Heart right ventricle (tissue), 16 donors: ENCODE measurements around the gene ASB18. TPM values are rescaled to one million over a fixed set of nuclear protein-coding genes. Genes with fewer than 3 reads are reported as not detected.

Experiments used
- ATAC-seq, 8 donors: fragments of 200-7000 bp; cut with Tn5 transposase; one replicate each; pipeline ENCODE4 v1.9.1; 2020; ENCODE audit warnings: mild to moderate bottlenecking in 8 of 8, moderate library complexity in 8 of 8, moderate number of reproducible peaks in 1 of 8
- DNase-seq, 2 donors: peaks; one replicate each; pipeline ENCODE4 v3.0.0-alpha.2; 2020
- H3K27ac ChIP-seq, 10 donors: fragments of 200-600 bp; sonication (generic) in 2 of 10; one replicate each; pipeline versions ENCODE4 v1.5.0 to v1.8.0; 2020 to 2022; ENCODE audit warnings: mild to moderate bottlenecking in 3 of 10
- H3K27me3 ChIP-seq, 7 donors: fragments of 200-600 bp; one replicate each; pipeline ENCODE4 v1.8.0; 2021 to 2022; ENCODE audit warnings: mild to moderate bottlenecking in 2 of 7
- H3K36me3 ChIP-seq, 9 donors: fragments of 200-600 bp; sonication (generic) in 1 of 9; one replicate each; pipeline versions ENCODE4 v1.5.0 to v1.8.0; 2020 to 2022; ENCODE audit warnings: mild to moderate bottlenecking in 2 of 9
- H3K4me1 ChIP-seq, 9 donors: fragments of 200-600 bp; sonication (generic) in 1 of 9; one replicate each; pipeline versions ENCODE4 v1.5.0 to v1.8.0; 2020 to 2022; ENCODE audit warnings: mild to moderate bottlenecking in 4 of 9
- H3K4me3 ChIP-seq, 10 donors: fragments of 200-600 bp; sonication (generic) in 2 of 10; one replicate each; pipeline versions ENCODE4 v1.5.0 to v1.8.0; 2020 to 2022; ENCODE audit warnings: mild to moderate bottlenecking in 7 of 10, moderate library complexity in 2 of 10
- H3K9me3 ChIP-seq, 11 donors: fragments of 200-600 bp in 10 of 11; sonication (generic) in 2 of 11; one replicate each; pipeline versions ENCODE4 v1.5.0 to v1.8.0; 2013 to 2022; ENCODE audit warnings: mild to moderate bottlenecking in 2 of 11, control low read depth in 1 of 11, moderate library complexity in 1 of 11
- WGBS, 2 donors: extraction: QIAGEN DNeasy Blood & Tissue Kit; methylation state at CpG; one replicate each; pipeline ENCODE4 v1.1.7; 2013; ENCODE audit warnings: inconsistent platforms in 1 of 2; 5-methylcytosine and 5-hydroxymethylcytosine counted together
- intact Hi-C, 10 donors: fragments of 100-400 bp; cut with DNase I; formaldehyde crosslinking; loops; one replicate each; pipeline versions ENCODE4 v1.11.1 to v1.14.2; 2022
- polyA plus RNA-seq, 2 donors: library from polyadenylated mRNA; stranded (reverse); fragments of 200-250 nt; gene quantifications; one replicate each; pipeline ENCODE4 v1.2.3, GENCODE V29; 2013
- total RNA-seq, 10 donors: library from RNA; stranded (reverse); fragmentation: NEBNext Ultra II Directional in 3 of 10; extraction: Animal tissue kit (Norgen Biotek cat#: 25700) in 3 of 10; gene quantifications; one replicate each; pipeline versions ENCODE4 v1.2.1 to v1.2.4, GENCODE V29; 2021 to 2023
- TF ChIP-seq, protein P1 (sequence below), 9 donors: fragments of 200-600 bp; sonication (generic) in 2 of 9; IDR thresholded peaks; one replicate each; pipeline versions ENCODE4 v1.5.0 to v1.8.0; 2021 to 2022; ENCODE audit warnings: antibody characterized with exemption in 9 of 9, mild to moderate bottlenecking in 5 of 9, moderate library complexity in 1 of 9
- donor health status: Arrhythmogenic right ventricular cardiomyopathy.
- donor health status: ischemic (EF 13 %, LVEDD 7.1; RV severe dilation, severe dysfunction).
- donor health status: healthy with polysubstance abuse.
- donor health status: DM: no; HTN: yes; CAD: no.
- donor health status: DM: no; HTN: no; CAD: no.
- donor health status: ischemic (EF 25% LVEDD 6.9; RV normal size, moderate dysfunction).
- donor health status: ischemic (EF 25% LVEDD 5.7; RV mildly dilated, moderate dysfunction).
- donor health status: healthy.
- donor health status: DM: yes; HTN: yes; CAD: no.
- donor health status: Ischemic cardiomyopathy.
- donor health status: ischemic (EF 35%, LVEDD 5.7; RV mildly dilated, moderate dysfunction).
- donor health status: nonischemic (EF 11% LVEDD 7.7; RV severe dilation, severe dysfunction).
- donor health status: DM: yes; HTN: yes; CAD: no.
- donor health status: PGD.
- donor health status: ischemic (EF 29% LVEDD 5.4; RV normal size, mild dysfunction).
- donor health status: nonischemic (EF 23%, LVEDD 6.1; RV moderate dilation, normal function).

ASB18 gene
- total and polyA plus RNA-seq, 12 donors: 3.5 to 47.1 (median 20.2) TPM

DNA sequence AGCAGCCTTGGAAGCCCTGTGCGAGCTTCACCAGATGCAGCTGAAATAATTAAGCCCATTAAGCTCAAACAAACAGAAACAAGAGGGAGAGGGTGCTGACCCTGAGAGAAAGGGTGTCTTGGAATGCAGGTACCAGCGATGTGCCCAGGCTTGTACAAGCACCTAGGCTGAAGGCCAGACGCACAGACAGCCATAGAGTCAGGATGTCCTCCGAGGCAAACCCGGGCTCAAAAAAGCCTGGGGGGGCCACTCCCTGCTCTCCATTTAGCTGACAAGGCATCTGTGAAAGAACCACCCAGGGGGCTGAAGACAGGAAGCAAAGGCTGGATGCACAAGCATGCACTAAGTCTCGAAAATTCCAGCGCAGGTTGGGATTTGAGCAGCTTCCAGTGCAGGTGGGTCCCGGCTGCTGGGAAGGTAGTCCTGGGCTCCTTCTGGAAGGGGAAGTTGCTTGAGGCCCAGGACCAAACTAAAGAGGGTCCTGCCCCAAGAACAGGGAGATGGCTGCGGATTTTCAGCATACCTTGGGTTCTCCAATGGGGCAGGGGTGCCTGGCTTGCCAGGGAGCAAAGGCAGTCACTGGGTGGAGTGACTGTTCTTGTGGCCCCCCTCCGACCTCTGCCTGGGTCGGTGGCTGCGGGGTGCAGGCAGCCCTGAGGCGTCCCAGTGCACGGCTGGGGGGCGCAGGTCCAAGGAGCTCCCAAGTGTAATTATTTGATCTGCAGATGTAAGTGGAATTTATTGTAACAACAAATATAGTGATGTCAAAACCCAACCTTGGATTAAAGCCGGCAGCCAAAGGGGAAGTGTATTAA is 102.0 kb downstream of the ASB18 start:
- H3K27ac ChIP-seq: no peak overlapping the region
- ATAC-seq (no peak), DNase-seq (no peak)
- no peak overlapping the region for H3K4me3 ChIP-seq
- peaks cover 41 to 100% (median 98%) of the 10 kb centered on the region in 7 donors for H3K27me3 ChIP-seq
- no peaks in the 10 kb centered on the region for H3K36me3 ChIP-seq
- 36 to 42% methylated on average over 16 of the region's 16 CpGs for WGBS, 2 donors
- H3K4me1 ChIP-seq: peaks cover 7 to 42% (median 38%) of the 10 kb centered on the region in 9 donors
- H3K9me3 ChIP-seq: no peaks in the 10 kb centered on the region
- intact Hi-C loops: loop anchor here in 1 of 10 donors (10.0 kb wide), 1 partner anchor 357 kb away; no protein-coding TSS in a partner anchor
- TF ChIP-seq, protein P1, sequence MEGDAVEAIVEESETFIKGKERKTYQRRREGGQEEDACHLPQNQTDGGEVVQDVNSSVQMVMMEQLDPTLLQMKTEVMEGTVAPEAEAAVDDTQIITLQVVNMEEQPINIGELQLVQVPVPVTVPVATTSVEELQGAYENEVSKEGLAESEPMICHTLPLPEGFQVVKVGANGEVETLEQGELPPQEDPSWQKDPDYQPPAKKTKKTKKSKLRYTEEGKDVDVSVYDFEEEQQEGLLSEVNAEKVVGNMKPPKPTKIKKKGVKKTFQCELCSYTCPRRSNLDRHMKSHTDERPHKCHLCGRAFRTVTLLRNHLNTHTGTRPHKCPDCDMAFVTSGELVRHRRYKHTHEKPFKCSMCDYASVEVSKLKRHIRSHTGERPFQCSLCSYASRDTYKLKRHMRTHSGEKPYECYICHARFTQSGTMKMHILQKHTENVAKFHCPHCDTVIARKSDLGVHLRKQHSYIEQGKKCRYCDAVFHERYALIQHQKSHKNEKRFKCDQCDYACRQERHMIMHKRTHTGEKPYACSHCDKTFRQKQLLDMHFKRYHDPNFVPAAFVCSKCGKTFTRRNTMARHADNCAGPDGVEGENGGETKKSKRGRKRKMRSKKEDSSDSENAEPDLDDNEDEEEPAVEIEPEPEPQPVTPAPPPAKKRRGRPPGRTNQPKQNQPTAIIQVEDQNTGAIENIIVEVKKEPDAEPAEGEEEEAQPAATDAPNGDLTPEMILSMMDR (IDR thresholded peaks at IDR 0.05): no peak

DNA sequence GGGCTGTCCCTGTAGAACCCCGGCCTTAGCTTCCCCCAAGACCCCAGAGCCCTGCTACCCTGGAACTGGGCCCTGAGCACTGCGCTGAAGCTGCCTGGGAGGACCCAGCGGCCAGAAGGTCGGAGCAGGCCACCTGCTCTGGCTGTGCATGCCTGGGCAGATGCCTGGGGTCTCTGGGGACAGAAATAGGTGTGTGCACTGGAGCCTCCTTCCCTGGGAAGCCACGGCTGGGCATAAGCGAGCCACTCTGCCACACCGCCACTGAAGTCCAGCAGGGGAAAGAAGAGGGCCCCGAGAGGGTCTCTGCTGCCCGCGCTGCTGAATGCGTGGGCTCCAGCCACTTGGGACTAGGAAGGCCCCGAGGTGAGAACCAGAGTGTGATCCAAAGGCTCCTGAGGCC is 102.7 kb downstream of the ASB18 start:
- H3K9me3 ChIP-seq: no peaks in the 10 kb centered on the region
- no peak for ATAC-seq
- H3K4me1 ChIP-seq: peaks cover 4 to 35% (median 31%) of the 10 kb centered on the region in 9 donors
- no peak overlapping the region for H3K27ac ChIP-seq
- H3K4me3 ChIP-seq: no peak overlapping the region
- intact Hi-C loops: loop anchor here in 1 of 10 donors (10.0 kb wide), 1 partner anchor 357 kb away; no protein-coding TSS in a partner anchor
- WGBS, 2 donors: 64 to 74% methylated on average over 12 of the region's 12 CpGs
- TF ChIP-seq, protein P1 (IDR thresholded peaks at IDR 0.05): no peak
- DNase-seq: no peak
- H3K27me3 ChIP-seq: peaks cover 34 to 99% (median 98%) of the 10 kb centered on the region in 7 donors
- H3K36me3 ChIP-seq: no peaks in the 10 kb centered on the region

DNA sequence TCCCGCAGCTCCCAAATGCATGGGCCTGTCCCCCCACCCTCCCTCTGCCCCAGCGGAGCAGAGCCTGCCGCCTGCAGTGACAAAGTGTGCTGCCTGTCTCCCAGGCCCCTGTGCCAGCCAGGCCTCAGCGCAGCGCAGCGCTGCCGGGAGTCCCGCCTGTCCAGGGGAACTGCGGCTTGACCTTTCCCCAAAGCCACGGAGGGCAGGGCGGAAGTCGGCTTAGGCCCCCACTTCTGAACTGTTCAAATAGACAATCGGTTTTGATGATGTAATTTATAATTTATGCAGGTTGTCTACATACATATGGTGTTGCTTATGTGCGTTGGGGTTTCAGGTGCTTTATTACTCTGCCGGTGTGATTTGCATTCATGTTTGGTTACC is 103.1 kb downstream of the ASB18 start:
- Histone ChIP-seq H3K36me3 (no peaks in the 10 kb centered on the region), H3K4me1 (peaks cover 4 to 30% (median 26%) of the 10 kb centered on the region in 9 donors), H3K27me3 (peaks cover 29 to 94% (median 93%) of the 10 kb centered on the region in 7 donors), H3K4me3 (no peak overlapping the region), H3K27ac (no peak overlapping the region), H3K9me3 (no peaks in the 10 kb centered on the region)
- DNase-seq: no peak
- ATAC-seq: no peak
- TF ChIP-seq, protein P1 (IDR thresholded peaks at IDR 0.05): no peak
- intact Hi-C loops: loop anchor here in 1 of 10 donors (10.0 kb wide), 1 partner anchor 356 kb away; no protein-coding TSS in a partner anchor
- WGBS, 2 donors: 54 to 55% methylated on average over 15 of the region's 15 CpGs

DNA sequence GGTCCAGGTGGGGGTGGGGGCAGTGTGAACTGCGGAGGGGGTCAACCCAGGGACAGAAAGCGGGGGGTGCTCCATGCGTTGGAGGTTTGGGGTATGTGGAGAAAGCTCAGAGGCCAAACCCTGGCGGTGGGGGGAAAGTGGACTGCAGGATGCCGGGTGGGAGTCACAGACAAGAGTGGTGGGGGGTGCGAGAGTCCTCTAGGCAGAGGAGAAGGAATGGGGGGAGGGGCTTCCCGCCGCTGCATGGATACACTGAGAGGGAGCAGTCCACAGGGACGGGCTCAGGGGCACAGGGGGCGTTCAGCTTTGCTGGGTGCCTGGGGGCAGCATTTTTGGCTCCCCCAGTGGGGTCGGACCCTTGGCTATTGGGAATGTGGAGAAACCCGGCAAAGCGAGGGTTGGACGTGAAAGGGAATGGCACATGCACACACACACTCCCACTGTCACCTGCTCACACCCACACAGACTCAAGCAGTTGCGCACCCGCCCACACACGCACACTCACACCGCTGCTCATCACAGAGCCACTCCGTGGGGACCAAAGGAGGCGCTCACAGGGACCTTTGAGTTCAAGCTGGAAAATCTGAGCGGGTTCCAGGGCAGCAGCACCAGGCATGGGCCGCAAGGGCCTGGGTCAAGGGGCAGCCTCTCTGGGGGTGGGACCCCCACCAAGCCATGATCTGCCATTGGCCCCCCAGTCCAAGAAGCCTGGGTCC is 103.7 kb downstream of the ASB18 start:
- 28 to 31% methylated on average over 22 of the region's 22 CpGs for WGBS, 2 donors
- intact Hi-C loops: loop anchor here in 1 of 10 donors (10.0 kb wide), 1 partner anchor 356 kb away; no protein-coding TSS in a partner anchor
- Histone ChIP-seq H3K27ac (no peak overlapping the region), H3K4me1 (peaks cover 4 to 25% (median 22%) of the 10 kb centered on the region in 9 donors), H3K27me3 (peaks cover 25 to 92% (median 88%) of the 10 kb centered on the region in 7 donors), H3K36me3 (no peaks in the 10 kb centered on the region), H3K9me3 (no peaks in the 10 kb centered on the region), H3K4me3 (no peak overlapping the region)
- DNase-seq (no peak), ATAC-seq (no peak)
- TF ChIP-seq, protein P1 (IDR thresholded peaks at IDR 0.05): no peak
